NCI-H1048 (cell line): ENCODE measurements around the gene CD46.

Experiments
- DNase-seq: peaks from one replicate; lab custom pipeline; 2025; lab: John Stamatoyannopoulos, UW

The CD46 gene

DNA sequence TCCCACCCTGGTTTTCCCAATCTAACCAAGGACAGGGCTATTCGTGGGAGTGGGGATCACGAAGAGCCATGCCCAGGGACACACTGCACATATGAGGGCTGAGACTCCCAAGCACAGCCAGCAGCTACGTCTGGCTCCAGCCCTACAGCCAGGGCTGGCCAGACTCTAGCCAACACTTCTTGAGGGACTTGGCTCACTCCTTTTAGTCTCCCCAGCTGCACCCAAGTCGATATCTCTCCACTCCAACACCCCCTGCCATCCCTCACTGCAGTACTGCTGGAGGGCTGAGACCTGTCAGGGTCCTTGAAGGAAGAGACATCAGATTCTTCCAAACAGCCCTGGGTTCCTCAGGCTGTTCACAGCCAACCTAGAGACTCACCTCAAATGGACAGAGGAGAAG is 62.6 kb downstream of the CD46 start:
- DNase-seq = no peak

DNA sequence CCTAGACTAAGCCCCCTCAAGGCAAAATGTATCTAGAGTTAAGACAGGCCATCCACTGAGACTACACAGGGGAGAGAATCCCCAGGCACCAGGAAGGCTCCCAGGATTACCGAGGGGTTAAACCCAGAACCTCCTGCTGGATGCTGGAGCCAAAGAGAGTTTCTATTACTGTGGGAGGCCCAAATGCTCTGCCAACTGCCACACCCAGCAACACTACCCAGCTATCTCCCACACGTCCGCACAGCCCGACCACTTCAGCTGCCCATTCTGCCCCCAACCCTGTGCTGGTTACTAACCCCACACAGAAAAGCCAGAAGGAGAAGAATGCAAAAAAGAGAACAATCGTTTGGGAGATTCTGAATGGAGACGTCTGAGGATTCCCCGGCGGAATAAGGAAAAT is 63.6 kb downstream of the CD46 start:
- no peak for DNase-seq

DNA sequence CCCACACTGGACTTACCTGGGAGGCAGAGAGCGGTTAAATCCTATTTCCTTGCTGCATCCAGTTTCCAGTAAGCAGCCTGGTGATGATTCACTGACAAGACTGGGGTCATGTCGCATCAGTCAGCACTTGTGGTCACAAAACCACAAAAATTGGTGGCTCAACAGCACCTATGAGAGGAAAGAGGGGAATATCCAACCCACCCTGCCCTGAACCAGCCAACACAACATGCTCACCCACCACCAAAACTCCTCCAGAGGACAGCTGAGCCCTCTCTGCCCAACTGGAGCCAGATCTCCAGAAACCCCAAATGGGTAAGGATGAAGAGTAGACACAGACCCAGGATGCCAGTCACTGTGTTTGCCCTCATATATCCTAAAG is 64.0 kb downstream of the CD46 start:
- no peak for DNase-seq

DNA sequence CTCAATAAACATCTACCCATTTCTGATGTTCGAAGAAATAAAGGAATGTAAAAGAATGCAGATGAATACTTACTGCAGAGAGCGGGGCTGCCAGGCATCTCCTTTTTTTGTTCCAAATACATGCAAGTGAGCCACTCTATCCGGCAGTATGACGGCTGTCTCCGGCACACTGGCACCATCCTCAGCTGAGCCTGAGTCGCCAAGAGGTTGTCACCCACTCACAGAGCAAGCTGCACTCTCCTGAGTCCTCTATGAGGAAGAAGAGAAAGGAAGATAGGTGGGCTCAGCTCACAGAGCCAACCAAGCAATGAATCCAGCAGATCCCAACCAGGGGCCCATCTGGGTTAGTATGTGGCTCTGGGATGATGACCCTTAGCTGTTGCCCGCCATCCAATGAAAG is 65.3 kb downstream of the CD46 start:
- DNase-seq = no peak

DNA sequence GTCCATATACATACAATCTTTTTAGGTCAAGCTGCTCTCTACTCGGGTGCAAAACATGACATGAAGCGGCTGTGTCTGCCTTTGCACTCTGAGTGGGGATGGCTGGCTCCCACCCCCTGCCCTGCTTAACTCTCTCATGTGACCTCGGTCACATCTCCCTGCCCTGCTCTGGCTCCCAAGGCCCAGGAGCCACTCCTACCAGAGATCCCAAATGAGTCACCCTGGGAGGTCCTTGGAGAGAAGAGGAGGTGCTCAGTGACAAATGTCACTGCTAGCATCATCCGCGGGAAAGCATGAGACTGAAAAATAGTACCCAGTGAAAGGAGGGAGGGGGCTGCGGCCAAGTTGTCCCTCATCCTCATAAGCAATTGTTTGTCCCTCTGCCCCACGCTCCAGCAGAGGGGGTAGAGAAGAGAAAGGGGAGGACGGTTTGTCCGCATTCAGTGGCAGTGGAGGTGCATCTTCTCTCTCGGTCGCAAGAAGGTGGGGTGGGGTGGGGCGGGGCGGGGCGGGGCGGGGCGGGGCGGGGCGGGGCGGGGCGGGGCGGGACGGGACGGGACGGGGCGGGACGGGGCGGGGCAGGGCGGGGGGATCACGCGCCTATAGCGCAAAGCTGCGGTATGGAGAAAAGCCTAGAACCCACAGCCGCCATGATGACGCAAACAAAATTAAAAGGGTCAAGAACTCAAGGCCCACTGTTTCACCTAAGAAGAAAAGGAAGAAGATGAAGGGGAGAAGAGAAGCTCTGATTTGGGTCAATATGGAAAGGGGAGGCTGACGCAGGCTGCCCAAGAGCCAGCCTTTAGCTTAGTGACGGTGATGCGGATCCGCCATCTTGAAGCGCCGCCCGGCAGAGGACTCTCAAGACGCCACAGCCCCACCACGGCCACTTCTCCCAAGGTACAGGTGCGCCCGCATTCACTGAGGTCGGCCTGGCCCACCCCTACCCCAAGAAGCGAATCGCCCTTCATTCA is 66.2 kb downstream of the CD46 start:
- no peak for DNase-seq

DNA sequence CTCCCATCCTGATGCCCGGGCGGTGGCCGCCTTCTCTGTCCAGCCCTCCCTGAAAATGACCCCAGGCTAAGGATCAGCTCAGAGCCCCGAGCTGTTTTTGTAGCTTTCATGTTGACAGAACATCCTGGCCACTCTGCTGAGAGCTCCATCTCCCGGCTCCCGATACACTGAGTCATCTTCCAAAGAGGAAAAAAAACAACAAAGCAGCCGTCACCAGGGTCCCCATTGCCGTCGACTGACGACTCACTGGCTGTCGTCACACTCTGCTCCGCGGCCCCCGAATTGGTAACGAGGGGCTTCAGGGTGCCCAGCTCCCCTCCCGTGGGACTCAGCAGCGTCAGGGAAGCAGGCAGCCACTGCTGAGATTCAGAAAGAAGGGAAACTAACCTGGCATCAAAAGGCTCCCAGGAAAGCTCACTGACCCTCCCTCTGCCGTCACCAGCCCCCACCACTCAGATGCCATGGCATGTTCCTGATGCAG is 67.2 kb downstream of the CD46 start:
- DNase-seq = no peak

DNA sequence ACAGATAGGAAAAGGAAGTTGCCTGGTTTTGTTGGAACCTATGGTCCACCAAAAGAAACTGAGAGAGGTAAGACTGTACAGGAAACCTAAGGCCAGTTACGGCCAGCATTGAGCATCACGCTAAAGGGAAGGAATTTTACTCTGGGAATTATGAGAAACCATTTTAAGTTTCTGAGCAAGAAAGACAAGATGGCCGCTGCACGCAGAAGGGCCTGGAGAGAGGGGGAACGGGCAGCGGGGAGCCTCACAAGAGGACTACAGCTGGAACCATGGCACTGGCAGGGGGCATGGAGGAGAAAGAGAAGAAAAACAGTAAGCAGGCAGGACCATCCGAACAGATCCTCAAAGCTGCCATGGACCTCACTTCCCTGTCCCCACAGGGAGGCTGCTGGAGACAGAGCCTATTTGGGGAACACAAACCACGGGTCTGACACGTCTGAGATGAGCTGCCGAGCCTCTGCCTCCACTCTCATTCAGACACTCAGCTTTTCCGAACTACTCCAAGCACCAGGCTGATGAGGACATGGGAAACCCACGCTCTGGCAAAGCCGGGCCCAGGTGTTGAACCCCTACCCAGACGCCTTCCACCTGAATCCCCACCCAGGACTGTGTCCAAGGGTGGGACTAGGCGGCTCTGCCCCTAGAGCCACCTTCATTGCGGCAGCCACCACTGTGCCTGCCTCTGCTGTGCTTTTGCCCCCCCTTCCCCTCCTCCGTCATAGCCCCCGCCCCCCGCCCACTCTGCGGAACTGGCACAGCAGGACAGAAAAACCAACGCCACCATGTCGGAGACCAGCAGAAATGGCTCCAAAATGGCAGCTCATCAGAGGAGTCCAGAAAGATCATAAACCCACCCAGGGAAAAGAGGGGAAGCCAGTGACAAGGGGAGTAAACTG is 69.0 kb downstream of the CD46 start:
- DNase-seq = no peak

DNA sequence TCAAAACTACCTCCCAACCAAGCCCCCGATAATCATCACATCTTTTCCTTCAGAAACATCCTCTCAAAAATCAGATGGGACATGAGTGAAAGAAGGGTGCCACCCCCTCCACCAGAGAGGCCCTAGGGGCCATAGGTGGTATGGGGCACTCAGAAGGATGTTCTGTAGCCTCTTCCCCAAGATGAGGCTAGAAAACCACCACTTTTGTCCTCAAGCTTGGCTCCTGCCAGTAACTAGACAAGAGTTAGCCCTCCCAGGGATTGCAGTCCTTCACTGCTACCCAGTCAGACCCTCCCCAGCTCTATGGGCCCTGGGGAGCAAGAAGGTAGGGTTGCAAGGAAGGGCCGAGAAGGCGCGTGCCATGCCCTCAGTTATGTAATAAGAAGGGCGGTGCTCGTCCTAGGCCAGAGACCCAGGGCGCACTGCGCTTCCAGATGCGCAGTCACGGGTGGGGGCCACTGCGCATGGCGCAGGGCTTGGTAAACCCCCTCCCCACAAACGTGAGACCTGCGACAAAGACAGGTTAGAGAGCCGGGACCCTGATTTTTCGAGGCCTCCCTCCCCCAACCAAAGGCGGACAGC is 69.7 kb downstream of the CD46 start:
- DNase-seq = no peak

DNA sequence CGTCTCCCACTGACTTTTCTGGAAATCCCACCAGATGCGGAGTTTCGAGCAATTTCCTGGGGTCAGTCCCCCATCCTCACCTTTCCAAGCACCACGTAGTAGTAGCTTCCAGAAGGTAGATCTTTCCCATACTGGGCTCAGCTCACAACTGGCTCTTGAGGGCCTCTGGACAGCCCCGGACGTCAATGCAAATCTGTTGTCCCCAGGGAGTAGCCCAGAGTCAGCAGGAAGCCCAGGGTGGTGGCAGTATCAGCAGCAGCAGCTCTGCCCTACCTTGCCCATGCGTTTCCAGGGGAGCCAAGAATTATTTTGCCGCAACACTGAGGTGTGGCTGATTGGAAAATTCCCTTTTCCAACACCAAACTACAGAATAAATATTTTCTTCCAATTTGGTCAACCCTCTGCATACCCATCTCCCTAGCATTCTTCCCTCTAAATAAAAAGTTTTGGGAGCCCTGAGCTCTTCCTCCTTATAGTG is 70.3 kb downstream of the CD46 start:
- DNase-seq = no peak

DNA sequence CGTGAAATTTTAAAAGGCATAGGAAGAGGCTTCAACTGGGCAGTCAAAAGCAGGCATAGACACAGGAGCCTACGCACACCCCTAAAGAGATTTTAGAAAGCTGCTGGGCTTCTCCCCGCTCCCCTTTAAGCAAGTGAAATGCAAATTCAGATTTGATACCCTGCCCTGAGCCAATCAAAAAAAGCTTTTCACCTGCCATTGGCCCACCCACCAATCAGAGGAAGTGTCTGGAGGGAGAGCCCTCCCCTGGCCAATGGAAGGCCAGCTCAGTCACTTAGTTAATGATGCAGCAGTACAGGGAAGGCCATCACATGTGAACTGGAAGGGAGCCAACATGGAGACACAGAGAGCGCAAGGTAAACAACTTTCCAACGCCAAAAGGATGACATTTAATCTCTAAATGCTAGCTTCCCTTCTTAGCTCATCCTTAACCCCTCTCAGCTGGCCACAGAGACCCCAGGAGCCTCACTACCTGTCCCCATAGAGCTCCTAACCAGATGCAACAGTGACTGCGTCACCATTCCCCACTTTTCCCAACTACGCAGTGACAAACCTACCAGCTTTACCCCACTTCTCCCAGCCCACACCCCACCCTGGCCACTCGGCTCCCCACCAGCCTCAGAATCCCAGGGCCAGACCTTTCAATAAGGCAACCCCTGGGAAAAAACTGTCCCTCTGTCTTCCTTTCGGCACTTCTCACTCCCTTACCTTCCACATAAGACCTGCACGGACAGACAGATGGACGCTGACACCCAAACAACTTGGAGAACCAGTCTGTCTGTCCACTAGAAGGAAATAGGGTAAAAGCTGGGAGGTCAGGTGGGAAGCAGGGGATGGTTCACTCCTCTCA is 71.0 kb downstream of the CD46 start:
- DNase-seq = peak; percentile 59

DNA sequence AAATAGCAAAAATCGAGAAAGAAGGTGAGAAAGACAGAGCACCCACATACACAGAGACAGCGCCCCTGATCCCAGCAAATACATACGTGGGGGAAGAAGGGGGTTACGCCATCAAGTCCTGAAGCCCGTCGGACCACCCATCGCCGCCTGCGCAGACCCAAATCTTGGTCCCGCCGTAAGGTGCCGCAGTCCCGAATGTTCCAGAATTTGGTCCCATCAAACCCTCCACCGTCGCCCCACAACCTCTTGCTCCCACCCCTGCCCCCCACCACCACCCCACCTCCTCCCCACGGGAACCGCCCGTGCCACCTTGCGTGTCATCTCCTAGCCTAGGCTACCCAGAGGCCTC is 71.7 kb downstream of the CD46 start:
- DNase-seq = no peak

DNA sequence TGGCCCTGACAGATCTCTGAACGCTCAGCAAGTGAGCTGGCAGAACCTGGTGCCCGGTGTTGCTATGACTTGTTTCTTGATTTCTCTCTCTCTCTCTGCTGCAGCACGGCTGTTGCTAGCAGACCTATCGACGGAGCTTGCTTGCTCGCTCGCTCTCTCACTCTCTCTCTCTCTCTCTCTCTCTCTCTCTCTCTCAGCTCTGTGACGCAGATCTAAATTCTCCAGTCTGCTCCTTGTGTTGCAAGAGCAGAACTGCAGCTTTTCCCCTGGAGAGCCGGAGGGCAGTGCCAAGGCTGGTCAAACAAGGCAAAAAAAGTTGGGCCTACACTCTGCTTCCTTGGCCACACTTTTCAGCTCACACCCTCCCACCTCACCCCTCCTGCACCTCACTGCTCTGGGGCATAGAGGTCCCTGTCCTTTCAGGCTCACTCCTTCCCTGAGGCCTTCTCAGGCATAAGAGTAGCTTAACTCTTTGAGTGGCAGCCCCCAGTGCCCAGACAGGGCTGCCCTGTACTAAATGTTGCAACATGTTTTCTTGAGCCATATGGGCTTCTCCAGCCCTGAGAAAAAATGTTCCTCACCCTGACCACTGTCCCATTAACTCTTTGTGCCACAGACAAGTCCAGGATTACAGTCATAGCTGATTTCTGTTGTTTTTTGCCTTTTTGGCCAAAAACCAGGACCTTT is 72.2 kb downstream of the CD46 start:
- no peak for DNase-seq

DNA sequence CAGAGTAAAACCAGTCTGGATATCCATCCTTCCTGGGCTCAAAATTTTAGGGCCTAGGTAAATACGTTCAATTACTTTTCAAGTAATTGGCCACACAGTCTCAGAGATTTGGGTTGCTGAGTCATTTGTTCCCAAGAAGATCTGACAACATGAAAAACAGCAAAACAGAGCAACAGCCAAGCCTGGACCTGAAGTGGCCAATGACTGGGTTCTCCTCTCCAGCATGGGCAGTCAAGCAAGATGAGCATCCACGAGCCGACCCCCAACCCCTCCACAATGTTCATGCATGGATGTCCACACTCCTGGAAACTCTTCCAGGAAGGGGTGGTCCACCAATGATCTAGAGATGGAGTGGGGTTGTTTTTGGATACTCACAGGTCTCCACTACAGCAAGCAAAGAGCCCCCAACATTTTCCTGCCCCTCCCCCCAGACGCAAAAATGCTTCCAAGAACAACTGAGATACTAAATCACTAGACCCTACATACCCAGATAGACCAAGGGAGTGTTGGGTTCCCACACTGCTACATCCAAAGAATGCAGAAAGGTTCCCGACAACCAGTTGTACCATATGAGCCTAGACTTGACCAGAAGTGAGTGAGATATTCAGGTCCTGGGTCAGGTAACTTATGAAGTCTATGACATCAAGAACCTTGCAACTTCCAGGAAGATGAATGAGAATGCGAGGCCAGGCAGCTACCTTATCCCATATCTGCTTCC is 73.0 kb downstream of the CD46 start:
- no peak for DNase-seq

DNA sequence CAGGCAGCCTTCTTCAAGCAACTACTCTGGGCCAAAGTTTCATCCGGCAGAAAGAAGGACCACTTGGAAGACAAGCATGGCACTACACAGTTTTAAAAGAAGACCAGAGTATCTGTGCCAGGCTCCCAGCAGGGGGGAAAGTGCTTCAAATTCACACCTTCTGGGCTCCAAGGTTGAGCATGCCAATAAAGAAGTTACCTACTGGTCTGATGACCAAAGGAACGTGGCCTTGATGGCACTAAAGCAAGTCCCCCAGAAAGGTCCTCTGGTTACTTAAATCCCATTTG is 73.5 kb downstream of the CD46 start:
- no peak for DNase-seq

DNA sequence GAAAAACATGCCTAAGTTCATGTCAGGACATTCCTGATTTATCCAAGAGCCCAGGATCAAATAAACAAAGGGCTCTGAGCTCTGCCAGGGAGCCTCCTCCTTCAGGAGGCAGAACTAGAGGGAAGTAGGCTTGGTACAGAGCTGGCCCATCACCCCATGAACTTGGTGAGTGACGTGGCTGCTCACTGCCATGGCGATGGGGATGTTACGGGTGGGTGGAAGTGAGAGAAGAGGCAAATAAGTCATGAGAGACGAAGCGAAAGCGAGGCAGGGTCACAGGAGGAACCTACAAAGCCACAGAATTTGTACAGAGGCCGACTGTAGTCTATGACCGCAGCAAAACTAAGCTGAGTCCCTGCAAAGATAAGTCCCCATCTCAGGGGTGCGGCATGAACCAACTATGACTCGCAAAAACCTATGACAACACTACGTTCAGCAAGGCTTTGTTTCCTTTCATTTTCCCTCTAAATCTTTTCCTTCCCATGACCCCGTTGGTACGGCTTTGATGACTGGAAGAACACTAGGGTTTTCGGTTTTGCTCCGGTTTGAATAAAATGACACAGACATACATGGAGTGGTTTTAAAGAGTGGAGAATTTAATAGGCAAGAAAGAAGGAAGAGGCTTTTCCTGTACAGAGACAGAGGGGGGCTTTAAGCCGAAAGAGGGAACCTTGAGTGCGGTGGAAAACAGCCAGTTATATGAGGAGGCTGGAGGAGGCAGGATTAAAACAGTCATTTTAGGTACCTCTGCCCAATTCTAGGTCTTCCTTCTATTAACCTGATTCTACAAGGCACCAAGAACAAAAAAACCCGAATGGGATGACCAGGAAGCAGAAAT is 74.1 kb downstream of the CD46 start:
- DNase-seq = no peak

DNA sequence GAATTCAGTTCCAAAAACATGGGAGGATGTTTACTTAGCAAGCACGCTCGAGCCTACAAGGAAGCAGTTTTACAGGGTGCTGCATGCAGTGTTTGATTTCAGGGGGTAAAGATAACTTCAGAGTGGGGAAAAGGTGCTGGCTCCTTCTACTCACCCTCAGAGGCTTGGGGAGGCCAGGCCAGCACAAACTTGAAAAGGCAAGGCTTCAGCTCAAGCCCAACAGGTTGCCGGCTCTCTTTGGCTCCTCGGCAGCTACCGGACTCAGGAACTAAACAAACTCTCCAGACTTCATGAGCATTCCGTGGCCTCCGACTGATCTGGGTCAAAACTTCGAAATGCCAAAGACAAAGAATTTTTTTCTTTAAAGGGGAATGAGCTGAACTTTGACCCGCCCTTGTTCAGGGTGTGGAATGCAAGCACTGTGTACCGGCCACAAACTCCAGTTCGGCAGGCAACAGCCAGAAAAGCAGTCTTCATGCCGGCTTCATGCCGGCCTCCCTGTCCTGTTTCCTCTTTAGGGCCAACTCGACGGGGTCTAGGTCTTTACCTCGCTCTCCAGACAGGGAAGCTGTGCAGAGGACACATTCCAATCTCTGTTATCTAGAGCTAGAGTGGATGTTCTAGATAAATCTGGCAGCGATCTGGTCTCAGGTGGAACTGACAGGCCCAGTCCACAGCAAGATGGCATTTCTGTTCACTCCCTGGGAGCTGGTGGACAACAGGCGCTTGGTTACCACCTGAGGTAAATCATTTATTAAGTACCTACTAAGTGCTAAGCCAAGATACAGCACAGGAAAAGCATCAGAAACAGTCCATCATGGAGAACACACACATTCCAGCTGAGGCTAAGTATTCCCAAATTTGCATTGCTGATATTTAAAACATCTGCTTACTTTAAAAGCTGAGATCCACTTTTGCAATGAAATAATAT is 75.0 kb downstream of the CD46 start:
- no peak for DNase-seq

DNA sequence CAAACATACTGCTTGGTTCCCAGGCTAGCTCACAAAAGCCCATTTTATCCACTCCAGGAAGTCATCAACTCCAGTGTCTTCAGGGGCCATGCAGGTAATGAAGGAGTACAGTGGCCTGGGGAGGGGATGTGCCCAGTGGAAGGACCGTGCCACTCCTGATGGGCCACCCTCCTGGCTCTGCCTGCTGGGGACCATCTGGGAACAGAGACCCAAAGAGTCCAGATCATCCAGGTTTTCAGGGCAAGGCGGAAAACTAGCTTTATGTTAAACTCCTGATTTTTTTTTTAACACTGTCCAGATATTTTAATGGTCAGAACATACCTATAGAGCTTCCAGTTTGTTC is 75.6 kb downstream of the CD46 start:
- no peak for DNase-seq

DNA sequence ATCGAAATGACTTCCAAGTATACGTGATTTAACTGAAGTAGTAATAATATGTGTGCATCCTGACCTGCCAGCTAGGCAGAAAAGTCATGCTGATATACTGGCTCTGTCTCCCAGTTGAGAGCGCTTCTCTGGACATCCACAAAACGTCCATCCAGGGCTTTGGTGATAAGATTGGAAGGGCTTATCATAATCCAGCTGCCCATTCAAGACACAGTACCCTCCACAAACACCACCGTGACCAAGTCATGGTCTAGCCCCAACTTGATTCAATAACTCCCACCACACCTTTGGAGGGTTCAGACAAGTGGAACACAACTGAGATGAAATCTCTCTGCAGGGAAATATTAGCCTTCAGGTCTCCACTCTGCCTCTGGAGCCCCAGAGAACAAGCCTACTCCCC is 76.2 kb downstream of the CD46 start:
- DNase-seq = no peak
